C4-2B (cell line): ENCODE data around the gene KIF1A.

Experiments
- CTCF ChIP-seq: fragments of 450-650 bp; conservative IDR thresholded peaks from 2 replicates; pipeline ENCODE4 v1.5.1; 2017; ENCODE audit warnings: mild to moderate bottlenecking
- ZFX ChIP-seq: fragments of 450-650 bp; IDR thresholded peaks from 2 replicates; pipeline ENCODE4 v1.6.1; 2017

GRCh38 chr2:240717681-240718581 lies 102.1 kb downstream of the KIF1A start:
- TF ChIP-seq CTCF (no peak), ZFX (no peak)
